Stimulated activated naive CD8-positive, alpha-beta T cell treated with anti-CD3 and anti-CD28 coated beads, Interleukin-15, Interleukin-2, amounts not matched to agents 100 ng/mL and 50 ng/mL, for 24 hours (primary cell): Measurements from ENCODE around the gene EFTUD2.
"Not testable (repeated sequence)": the region's sequence is repeated elsewhere in the genome, so short reads cannot be mapped to it uniquely, and the experiment has no call there.

Experiments
- H3K27ac Mint-ChIP-seq: one replicate; pipeline ENCODE4 v1.8.0; 2021; ENCODE audit warnings: mild to moderate bottlenecking, mixed read lengths
- H3K27me3 Mint-ChIP-seq: one replicate; pipeline ENCODE4 v1.8.0; 2021; ENCODE audit warnings: mixed read lengths
- H3K36me3 Mint-ChIP-seq: one replicate; pipeline ENCODE4 v1.8.0; 2021; ENCODE audit warnings: low read depth, mixed read lengths
- H3K4me1 Mint-ChIP-seq: one replicate; pipeline ENCODE4 v1.8.0; 2021; ENCODE audit warnings: low read depth, mixed read lengths
- H3K4me3 Mint-ChIP-seq: one replicate; pipeline ENCODE4 v1.8.0; 2021; ENCODE audit warnings: mild to moderate bottlenecking, mixed read lengths
- H3K9me3 Mint-ChIP-seq: one replicate; pipeline ENCODE4 v1.8.0; 2021; ENCODE audit warnings: mixed read lengths

EFTUD2 gene

DNA sequence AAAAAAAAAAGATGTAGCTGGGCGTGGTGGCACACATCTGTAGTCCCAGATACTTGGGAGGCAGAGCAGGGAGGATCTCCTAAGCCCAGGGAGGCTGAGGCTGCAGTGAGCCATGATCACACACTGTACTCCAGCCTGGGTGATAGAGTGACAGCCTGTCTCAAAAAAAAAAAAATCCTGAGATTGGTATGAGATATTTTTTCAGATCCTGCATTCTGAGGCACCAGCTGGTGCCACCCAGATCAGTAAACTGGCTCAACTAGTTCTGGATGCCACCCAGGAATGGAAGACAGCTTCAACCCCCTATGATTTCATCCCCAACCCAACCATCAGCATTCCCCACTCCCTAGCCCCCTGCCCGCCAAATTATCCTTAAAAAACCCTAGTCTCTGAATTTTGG is 62.0 kb downstream of the EFTUD2 start:
- Mint-ChIP-seq H3K27ac (no peak overlapping the region), H3K4me1 (peaks cover 18% of the 10 kb centered on the region), H3K36me3 (no peaks in the 10 kb centered on the region), H3K9me3 (no peaks in the 10 kb centered on the region), H3K27me3 (peaks cover 19% of the 10 kb centered on the region), H3K4me3 (no peak overlapping the region)

DNA sequence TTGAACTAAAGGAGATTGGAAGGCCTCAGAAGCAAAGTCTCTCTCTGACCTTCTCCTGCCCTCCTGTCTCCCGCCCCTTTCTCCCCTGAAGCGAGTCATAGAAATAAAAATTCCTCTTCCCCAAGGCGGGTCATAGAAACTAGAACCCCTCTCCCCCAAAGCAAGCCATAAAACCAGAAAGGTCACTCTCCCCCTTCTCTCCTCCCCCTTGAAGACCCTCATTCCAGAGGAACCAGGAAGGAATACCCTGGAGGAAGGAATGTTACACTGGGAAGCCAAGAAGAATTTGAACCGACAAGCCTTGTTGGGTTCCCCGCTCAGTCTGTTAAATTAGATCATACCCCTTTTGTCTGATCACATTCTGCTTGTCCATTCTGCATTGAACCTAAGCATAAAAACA is 66.4 kb downstream of the EFTUD2 start:
- Mint-ChIP-seq H3K4me1 (peaks cover 16% of the 10 kb centered on the region), H3K9me3 (no peaks in the 10 kb centered on the region), H3K27me3 (peaks cover 47% of the 10 kb centered on the region), H3K36me3 (no peaks in the 10 kb centered on the region), H3K4me3 (no peak overlapping the region), H3K27ac (no peak overlapping the region)

DNA sequence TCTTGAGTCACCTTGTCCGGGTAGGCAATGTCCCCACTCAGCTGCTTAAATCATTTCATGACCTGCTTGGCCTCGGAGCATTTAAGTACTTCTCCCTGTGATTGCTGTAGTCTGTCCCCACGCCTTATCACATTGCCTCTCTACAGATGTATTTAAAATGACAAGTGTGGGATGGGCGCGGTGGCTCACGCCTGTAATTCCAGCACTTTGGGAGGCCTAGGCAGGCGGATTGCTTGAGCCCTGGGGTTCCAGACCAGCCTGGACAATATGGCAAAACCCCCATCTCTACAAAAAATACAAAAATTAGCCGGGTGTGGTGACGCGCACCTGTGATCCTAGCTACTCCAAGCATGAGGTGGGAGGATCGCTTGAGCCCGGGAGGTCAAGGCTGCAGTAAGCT is 67.9 kb downstream of the EFTUD2 start:
- Mint-ChIP-seq H3K9me3 (no peaks in the 10 kb centered on the region), H3K27me3 (peaks cover 61% of the 10 kb centered on the region), H3K4me1 (peaks cover 16% of the 10 kb centered on the region), H3K27ac (no peak overlapping the region), H3K4me3 (no peak overlapping the region), H3K36me3 (no peaks in the 10 kb centered on the region)

DNA sequence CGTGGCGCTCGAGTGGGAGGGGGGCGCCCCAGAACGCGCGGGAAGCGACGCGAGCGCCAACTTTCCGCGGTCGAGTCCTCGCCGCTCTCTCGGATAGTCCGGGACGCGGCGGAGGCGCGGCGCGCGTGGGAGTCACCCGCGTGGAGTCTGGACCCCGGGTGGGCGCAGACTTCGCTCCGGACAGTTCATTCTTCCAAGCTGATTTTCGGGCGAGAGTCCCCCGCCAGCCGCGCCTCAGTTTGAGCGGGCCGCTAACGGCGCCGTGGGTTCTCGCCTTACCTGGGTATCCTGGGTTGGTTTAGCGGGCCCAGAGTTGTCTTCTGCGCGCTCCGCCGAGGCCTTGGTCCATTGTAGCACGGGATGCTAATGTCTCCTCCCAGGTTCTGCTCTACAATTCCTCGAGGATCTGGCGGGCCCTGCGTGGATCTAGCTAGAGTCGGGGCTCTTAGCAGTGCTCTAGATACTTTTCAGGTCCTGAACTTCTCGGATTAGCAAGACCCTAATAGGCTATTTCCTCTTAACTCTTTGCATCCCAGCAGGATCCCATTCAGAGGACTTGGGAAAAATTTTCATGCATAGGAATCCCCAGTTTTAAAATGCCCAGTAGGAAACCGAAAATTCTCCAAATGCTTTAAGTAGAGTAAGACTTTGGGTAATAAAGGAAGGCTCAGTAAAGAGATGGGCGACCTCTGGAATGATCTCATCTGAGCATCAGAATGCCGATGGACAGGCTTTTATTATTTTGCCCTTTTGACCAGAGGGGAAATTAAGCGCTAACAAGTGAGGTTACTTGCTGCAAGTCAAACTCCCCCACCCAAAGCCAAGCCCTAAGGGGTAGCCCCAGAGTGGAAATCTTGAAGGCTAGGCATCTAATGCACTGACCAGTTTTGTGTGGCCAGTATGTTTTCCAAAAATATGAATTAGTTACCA is 68.6 kb downstream of the EFTUD2 start:
- Mint-ChIP-seq H3K27me3 (peaks cover 62% of the 10 kb centered on the region), H3K9me3 (no peaks in the 10 kb centered on the region), H3K27ac (peak overlapping the region; percentile 81), H3K4me3 (peak overlapping the region; percentile 69), H3K4me1 (peaks cover 16% of the 10 kb centered on the region), H3K36me3 (no peaks in the 10 kb centered on the region)

DNA sequence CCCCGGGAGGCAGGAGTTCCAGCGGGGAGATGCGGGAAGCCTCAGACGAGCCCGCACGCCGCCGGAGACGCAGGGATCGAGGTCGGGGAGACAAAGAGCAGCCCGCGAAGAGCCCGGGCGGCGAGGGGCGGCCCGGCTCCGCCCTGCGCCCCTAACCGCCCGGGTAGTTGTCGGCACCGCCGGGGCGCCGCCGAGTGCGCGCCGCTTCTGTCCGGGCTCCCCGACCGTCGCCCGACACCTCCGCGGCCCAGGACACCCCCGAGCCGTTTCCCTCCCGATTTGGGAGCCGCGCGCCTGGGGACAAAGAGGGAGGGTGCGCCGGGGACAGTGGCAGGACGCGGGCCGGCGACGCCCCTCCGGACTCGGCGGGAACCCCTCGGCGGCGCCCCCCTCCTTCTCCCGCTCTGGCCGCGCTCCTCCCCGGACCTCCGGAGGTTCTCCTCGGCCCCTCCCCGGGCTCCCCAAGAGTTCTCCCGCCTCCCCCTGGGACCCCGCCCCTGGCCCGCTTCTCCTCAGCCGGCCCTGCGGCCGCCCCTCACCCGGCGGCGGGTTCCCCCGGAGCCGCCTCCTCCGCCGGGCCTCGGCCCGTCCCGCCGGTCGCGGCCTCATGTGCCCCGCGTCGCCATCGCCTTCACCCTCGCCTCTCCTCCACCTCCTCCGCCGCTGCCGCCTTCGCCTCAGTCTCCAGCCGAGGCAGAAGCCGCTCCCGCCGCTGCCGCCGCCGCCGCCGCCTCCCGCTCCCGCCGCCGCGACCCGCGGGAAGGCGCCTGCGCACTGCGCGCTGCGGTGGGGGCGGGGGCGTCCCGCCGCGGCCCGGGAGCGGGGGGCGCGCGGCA is 69.5 kb downstream of the EFTUD2 start, which contains the start of gene GJC1:
Gene GJC1 (minus strand): TSS at position 765 of the 836 bp plus-strand sequence. CDS start 24,470 bp downstream, outside the sequence.
- Mint-ChIP-seq H3K36me3 (no peaks in the 10 kb centered on the region), H3K9me3 (no peaks in the 10 kb centered on the region), H3K27me3 (peaks cover 62% of the 10 kb centered on the region), H3K4me1 (peaks cover 16% of the 10 kb centered on the region), H3K27ac (peak within 1 kb of the TSS; percentile 81), H3K4me3 (peak within 1 kb of the TSS; percentile 84)

DNA sequence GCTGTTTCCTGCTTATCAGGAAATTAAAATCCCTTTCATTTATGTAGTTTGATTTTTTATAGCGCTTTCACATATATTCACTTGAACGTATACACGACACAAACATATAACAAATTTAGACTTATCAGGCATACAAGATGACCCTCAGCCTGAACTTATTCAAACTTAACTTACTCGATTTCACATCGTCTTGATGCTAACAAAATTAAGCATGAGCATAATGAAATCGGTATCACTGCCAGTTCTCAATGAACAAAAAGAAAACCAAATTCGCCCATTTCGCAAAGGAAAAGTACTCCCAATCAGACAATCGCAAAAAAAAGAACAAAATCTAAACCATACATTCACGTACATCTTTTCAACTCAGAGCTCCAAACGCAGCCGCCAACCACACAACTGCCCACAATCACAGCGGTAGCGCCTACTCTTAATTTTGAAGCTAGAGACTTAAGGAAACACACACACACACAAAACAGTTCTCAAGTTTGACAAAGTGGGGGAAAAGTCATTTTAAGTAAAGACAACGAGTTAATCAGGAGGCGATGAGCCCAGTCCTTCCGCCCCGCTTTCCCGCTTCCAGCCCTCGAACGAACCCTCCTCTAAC is 70.2 kb downstream of the EFTUD2 start:
- peak overlapping the region; percentile 84 for H3K4me3 Mint-ChIP-seq
- peaks cover 16% of the 10 kb centered on the region for H3K4me1 Mint-ChIP-seq
- H3K27ac Mint-ChIP-seq, result peak overlapping the region; percentile 39
- peaks cover 60% of the 10 kb centered on the region for H3K27me3 Mint-ChIP-seq
- no peaks in the 10 kb centered on the region for H3K36me3 Mint-ChIP-seq
- H3K9me3 Mint-ChIP-seq, result no peaks in the 10 kb centered on the region

DNA sequence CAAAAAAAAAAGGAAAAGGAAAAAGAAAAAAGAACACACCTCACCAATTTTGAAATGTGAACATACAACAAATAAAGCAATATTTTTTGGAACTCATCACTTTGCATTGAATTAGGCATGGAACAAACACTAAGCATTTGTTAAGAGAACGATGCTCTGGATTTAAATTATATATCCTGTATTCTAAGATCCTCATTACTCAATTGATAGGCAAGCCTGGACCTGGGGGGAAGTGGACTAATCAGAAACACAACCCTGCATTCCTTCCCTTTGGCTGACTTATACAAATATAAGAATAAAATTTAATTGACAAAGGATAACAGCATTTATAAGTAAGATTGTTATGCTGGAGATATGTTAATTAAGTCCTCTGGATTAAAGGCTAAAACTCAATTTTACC is 71.4 kb downstream of the EFTUD2 start:
- H3K27me3 Mint-ChIP-seq, result peaks cover 50% of the 10 kb centered on the region
- H3K9me3 Mint-ChIP-seq, result no peaks in the 10 kb centered on the region

DNA sequence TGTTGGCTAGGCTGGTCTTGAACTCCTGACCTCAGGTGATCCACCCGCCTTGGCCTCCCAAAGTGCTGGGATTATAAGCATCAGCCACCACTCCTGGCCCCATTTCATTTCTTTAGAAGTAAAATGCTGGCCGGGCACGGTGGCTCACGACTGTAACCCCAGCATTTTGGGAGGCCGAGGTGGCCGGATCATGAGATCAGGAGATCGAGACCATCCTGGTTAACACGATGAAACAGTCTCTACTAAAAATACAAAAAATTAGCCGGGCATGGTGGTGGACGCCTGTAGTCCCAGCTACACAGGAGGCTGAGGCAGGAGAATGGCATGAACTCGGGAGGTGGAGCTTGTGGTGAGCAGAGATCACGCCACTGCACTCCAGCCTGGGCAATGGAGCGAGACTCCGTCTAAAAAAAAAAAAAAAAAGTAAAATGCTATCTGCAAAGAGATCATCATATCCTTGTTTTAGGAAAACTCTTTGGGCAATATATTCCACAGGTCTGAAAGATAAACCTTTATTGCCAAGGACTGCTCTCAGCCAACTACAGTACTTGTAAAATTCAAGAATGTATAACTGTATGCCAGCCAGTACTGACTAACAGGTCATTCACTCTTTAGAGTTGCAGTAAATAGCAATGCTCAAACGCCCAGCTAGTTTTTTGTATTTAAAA is 73.0 kb downstream of the EFTUD2 start:
- no peaks in the 10 kb centered on the region for H3K9me3 Mint-ChIP-seq
- no peak overlapping the region for H3K27ac Mint-ChIP-seq
- H3K4me3 Mint-ChIP-seq, result no peak overlapping the region
- peaks cover 40% of the 10 kb centered on the region for H3K27me3 Mint-ChIP-seq
- H3K36me3 Mint-ChIP-seq, result no peaks in the 10 kb centered on the region
- H3K4me1 Mint-ChIP-seq, result peaks cover 16% of the 10 kb centered on the region

More for the DNA sequence above, 71.4 kb downstream of the EFTUD2 start:
- Mint-ChIP-seq H3K27ac (no peak overlapping the region), H3K36me3 (no peaks in the 10 kb centered on the region), H3K4me3 (no peak overlapping the region), H3K4me1 (peaks cover 16% of the 10 kb centered on the region)

DNA sequence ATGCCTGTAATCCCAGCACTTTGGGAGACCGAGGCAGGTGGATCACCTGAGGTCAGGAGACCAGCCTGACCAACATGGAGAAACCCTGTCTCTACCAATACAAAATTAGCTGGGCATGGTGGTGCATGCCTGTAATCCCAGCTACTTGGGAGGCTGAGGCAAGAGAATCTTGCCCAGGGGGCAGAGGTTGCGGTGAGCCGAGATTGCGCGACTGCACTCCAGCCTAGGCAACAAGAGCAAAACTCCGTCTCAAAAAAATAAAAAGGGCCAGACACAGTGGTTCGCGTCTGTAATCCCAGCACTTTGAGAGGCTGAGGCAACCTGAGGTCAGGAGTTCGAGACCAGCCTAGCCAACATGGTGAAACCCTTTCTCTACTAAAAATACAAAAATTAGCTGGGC is 74.0 kb downstream of the EFTUD2 start:
- peaks cover 36% of the 10 kb centered on the region for H3K27me3 Mint-ChIP-seq
- not testable (repeated sequence) for H3K9me3 Mint-ChIP-seq, H3K4me3 Mint-ChIP-seq, H3K27ac Mint-ChIP-seq, H3K36me3 Mint-ChIP-seq
- H3K4me1 Mint-ChIP-seq, result peaks cover 11% of the 10 kb centered on the region

DNA sequence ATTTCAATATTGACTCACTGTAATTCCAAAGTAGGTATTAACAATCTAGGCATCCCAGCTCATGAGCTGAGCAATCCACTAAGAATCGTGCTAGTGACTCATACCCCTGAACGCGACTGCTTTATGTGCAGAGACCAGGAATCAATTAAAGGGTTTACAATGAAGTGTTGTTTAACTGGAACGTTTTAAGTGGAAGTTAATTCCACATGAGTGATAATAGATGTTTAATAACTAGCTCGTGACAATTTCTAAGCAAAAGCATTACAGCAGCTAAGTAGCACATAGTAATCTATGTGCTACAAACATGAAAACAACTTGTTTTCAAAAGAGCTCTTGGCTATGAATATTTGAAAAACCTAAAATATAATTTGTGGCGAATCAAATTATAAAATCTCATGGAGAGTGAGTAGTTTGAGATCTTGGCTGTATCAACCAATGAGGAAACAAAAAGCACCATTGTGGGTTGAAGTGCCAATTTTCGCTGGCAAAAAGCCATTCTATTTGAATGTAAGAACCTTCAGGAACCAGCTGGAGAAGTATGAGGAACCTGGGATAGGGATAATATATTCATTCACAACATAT is 78.5 kb downstream of the EFTUD2 start:
- Mint-ChIP-seq H3K27me3 (peaks cover 7% of the 10 kb centered on the region), H3K4me1 (no peaks in the 10 kb centered on the region), H3K36me3 (no peaks in the 10 kb centered on the region), H3K9me3 (no peaks in the 10 kb centered on the region), H3K27ac (no peak overlapping the region), H3K4me3 (no peak overlapping the region)

DNA sequence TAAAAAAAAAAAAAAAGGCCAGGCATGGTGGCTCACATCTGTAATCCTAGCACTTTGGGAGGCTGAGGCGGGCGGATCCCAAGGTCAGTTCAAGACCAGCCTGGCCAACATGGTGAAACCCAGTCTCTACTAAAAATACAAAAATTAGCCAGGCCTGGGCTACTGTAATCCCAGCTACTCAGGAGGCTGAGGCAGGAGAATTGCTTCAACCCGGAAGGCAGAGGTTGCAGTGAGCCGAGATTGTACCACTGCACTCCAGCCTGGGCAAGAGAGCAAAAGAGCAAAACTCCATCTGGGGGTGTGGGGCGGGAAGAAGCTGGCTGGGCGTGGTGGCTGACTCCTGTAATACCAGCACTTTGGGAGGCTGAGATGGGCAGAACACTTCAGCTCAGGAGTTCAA is 80.7 kb downstream of the EFTUD2 start:
- H3K4me1 Mint-ChIP-seq, H3K36me3 Mint-ChIP-seq, H3K27ac Mint-ChIP-seq, H3K27me3 Mint-ChIP-seq, H3K9me3 Mint-ChIP-seq, H3K4me3 Mint-ChIP-seq: not testable (repeated sequence)

DNA sequence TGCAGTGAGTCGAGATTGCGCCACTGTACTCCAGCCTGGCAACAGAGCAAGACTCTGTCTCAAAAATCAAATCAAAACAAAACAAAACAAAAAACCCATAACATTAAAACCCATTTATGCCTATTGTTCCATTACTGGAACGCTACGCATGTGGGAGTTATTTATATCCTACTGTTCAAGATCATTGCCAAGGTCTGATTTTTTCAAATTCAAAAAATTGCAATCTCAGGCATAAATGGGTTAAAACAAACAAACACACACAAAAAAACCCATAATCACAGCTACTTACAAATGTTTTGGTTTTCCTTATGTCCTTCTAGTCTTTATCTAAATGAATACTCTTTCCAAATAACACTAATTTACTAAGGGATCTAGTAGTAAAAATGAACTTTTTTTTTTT is 87.0 kb downstream of the EFTUD2 start:
- H3K27me3 Mint-ChIP-seq, result no peaks in the 10 kb centered on the region
- no peaks in the 10 kb centered on the region for H3K9me3 Mint-ChIP-seq
- no peaks in the 10 kb centered on the region for H3K4me1 Mint-ChIP-seq
- H3K4me3 Mint-ChIP-seq, result no peak overlapping the region
- no peaks in the 10 kb centered on the region for H3K36me3 Mint-ChIP-seq
- H3K27ac Mint-ChIP-seq, result no peak overlapping the region

DNA sequence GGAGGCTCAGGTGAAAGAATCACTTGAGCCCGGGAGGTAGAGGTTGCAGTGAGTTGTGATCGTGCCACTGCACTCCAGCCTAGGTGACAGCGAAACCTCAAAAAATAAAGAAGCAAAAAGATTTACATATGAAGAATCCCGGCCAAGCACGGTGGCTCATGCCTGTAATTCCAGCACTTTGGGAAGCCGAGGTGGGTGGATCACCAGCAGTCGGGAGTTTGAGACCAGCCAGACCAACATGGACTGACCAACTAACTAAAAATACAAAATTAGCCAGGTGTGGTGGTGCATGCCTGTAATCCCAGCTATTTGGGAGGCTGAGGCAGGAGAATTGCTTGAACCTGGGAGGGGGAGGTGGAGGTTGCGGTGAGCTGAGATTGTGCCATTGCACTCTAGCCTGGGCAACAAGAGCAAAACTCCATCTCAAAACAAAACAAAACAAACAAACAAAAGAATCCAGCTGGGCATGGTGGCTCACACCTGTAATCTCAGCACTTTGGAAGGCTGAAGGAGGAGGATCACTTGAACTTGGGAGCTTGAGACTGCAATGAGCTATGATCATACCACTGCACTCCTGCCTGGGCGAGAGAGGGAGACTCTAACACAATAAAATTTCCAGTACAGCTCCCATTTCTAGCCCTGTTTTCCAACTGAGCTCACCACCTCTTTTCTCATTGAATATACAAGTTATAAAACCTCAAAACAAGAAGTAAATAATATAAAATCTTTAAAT is 90.4 kb downstream of the EFTUD2 start:
- H3K27ac Mint-ChIP-seq, H3K4me1 Mint-ChIP-seq, H3K36me3 Mint-ChIP-seq, H3K27me3 Mint-ChIP-seq, H3K4me3 Mint-ChIP-seq, H3K9me3 Mint-ChIP-seq: not testable (repeated sequence)

DNA sequence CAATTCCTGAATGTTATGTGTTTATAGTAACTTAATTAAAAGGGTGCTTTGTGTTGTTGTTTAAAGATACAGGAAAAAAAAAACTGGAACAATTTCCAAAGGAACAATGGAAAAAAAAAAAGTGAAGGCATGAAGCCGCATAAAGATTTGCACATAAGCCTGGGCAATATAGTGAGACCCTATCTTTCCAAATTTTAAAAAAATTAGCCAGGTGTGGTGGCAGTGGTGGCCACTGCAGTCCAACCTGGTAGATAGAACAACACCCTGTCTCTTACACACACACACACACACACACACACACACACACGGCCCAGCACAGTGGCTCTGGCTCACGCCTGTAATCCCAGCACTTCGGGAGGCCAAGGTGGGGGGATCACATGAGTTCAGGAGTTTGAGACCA is 91.1 kb downstream of the EFTUD2 start:
- Mint-ChIP-seq H3K27me3 (no peaks in the 10 kb centered on the region), H3K4me1 (no peaks in the 10 kb centered on the region), H3K9me3 (no peaks in the 10 kb centered on the region), H3K36me3 (peaks cover 9% of the 10 kb centered on the region), H3K27ac (no peak overlapping the region), H3K4me3 (no peak overlapping the region)
